H1 (cell line): ENCODE measurements around the gene TSPOAP1. TPM values are rescaled to one million over a fixed set of nuclear protein-coding genes. Genes with fewer than 3 reads are reported as not detected.

Experiments
- CTCF ChIA-PET: fragments of 300-600 bp; sonication (Branson Sonifier 250); formaldehyde crosslinking; loops from one replicate; lab custom pipeline; 2021; ENCODE audit not compliant: partially characterized antibody; lab: Charles Lee
- POLR2A ChIA-PET: fragments of 300-600 bp; sonication (Branson Sonifier 250); formaldehyde crosslinking; loops from one replicate; lab custom pipeline; 2021; ENCODE audit warnings: inconsistent platforms; ENCODE audit not compliant: partially characterized antibody; lab: Charles Lee
- DNase-seq, 2 experiments: peaks; one replicate each; pipeline versions ENCODE4 v3.0.0 to v3.0.0-alpha.2; 2010 to 2022; ENCODE audit warnings: low spot score in 2 of 2, low read depth in 1 of 2, mixed read lengths in 1 of 2
- FAIRE-seq: peaks from 2 replicates; lab custom pipeline; 2011; peaks lifted over from hg19 to GRCh38; lab: Jason Lieb, UNC
- H2AFZ ChIP-seq: 2 replicates; pipeline ENCODE4 v1.8.1; 2012; ENCODE audit warnings: low read length, inconsistent platforms
- H2AK5ac ChIP-seq: 2 replicates; pipeline ENCODE4 v1.6.1; 2013; ENCODE audit warnings: low read depth, low read length
- H2BK120ac ChIP-seq: replicated peaks from 2 replicates; pipeline ENCODE3; 2013; ENCODE audit warnings: low read depth, low read length, inconsistent platforms
- H2BK12ac ChIP-seq: 2 replicates; pipeline ENCODE4 v1.6.1; 2013; ENCODE audit warnings: low read depth, low read length
- H2BK15ac ChIP-seq: 2 replicates; pipeline ENCODE4 v1.6.1; 2013; ENCODE audit warnings: low read length
- H2BK20ac ChIP-seq: 2 replicates; pipeline ENCODE4 v1.6.1; 2013; ENCODE audit warnings: low read length
- H2BK5ac ChIP-seq: 2 replicates; pipeline ENCODE4 v1.6.1; 2013; ENCODE audit warnings: low read depth, low read length
- H3K14ac ChIP-seq: 2 replicates; pipeline ENCODE4 v1.6.1; 2013; ENCODE audit warnings: inconsistent platforms; ENCODE audit not compliant: insufficient read length
- H3K18ac ChIP-seq: 2 replicates; pipeline ENCODE4 v1.6.1; 2013; ENCODE audit warnings: low read length; ENCODE audit errors: extremely low read depth
- H3K23ac ChIP-seq: 2 replicates; pipeline ENCODE4 v1.6.1; 2013; ENCODE audit warnings: inconsistent platforms; ENCODE audit not compliant: insufficient read length
- H3K23me2 ChIP-seq: 2 replicates; pipeline ENCODE4 v1.6.1; 2013; ENCODE audit warnings: low read depth, low read length
- H3K27ac ChIP-seq: 2 replicates; pipeline ENCODE4 v1.6.1; 2011; ENCODE audit warnings: low read depth, low read length, inconsistent platforms
- H3K27me3 ChIP-seq, 4 experiments: replicated peaks in 1 of 4; 1 replicate in 1 of 4; 2 replicates in 3 of 4; pipeline versions ENCODE4 v1.6.1 to v1.8.1; 2011 to 2013; ENCODE audit warnings: low read length in 3 of 4, mild to moderate bottlenecking in 3 of 4, inconsistent platforms in 2 of 4, mixed read lengths in 2 of 4, moderate library complexity in 1 of 4; ENCODE audit not compliant: control insufficient read depth in 3 of 4, insufficient read depth in 3 of 4; ENCODE audit errors: extremely low read depth in 1 of 4
- H3K36me3 ChIP-seq, 4 experiments: 2 replicates each; pipeline versions ENCODE4 v1.6.1 to v1.8.1; 2011 to 2013; ENCODE audit warnings: mild to moderate bottlenecking in 4 of 4, low read length in 3 of 4, moderate library complexity in 2 of 4, control low read depth in 1 of 4, inconsistent platforms in 1 of 4; ENCODE audit not compliant: insufficient read depth in 4 of 4, control insufficient read depth in 2 of 4
- H3K4ac ChIP-seq: replicated peaks from 2 replicates; pipeline ENCODE3; 2013; ENCODE audit warnings: low read length, low read depth, mixed read lengths, inconsistent platforms; ENCODE audit not compliant: insufficient read length
- H3K4me1 ChIP-seq, 4 experiments: replicated peaks in 1 of 4; 1 replicate in 1 of 4; 2 replicates in 3 of 4; pipeline versions ENCODE4 v1.6.1 to v1.8.1; 2011 to 2013; ENCODE audit warnings: low read length in 3 of 4, inconsistent platforms in 2 of 4, mixed read lengths in 1 of 4; ENCODE audit not compliant: insufficient read depth in 4 of 4, control insufficient read depth in 3 of 4
- H3K4me2 ChIP-seq, 2 experiments: 2 replicates each; pipeline versions ENCODE4 v1.6.1 to v1.8.1; 2011 to 2013; ENCODE audit warnings: low read depth in 2 of 2, low read length in 2 of 2, control low read depth in 1 of 2, inconsistent platforms in 1 of 2, mild to moderate bottlenecking in 1 of 2; ENCODE audit not compliant: insufficient read depth in 1 of 2
- H3K4me3 ChIP-seq, 4 experiments: fragments of 200-600, 300-600 bp in 1 of 4; sonication (generic), shearing (Covaris generic), sonication (Bioruptor Twin) in 1 of 4; 2 replicates each; pipeline versions ENCODE4 v1.5.1 to v1.8.1; 2011 to 2016; ENCODE audit warnings: low read length in 4 of 4, low read depth in 3 of 4, control low read depth in 2 of 4, inconsistent platforms in 2 of 4, mild to moderate bottlenecking in 2 of 4, mixed read lengths in 1 of 4, moderate library complexity in 1 of 4; ENCODE audit not compliant: insufficient read depth in 2 of 4; ENCODE audit errors: extremely low read depth in 1 of 4
- H3K56ac ChIP-seq: replicated peaks from 2 replicates; pipeline ENCODE3; 2013; ENCODE audit warnings: low read depth, mild to moderate bottlenecking, mixed read lengths, low read length, inconsistent platforms; ENCODE audit not compliant: insufficient read length
- H3K79me1 ChIP-seq: 2 replicates; pipeline ENCODE4 v1.6.1; 2013; ENCODE audit warnings: low read depth, low read length, control low read depth
- H3K79me2 ChIP-seq, 2 experiments: 2 replicates each; pipeline versions ENCODE4 v1.6.1 to v1.8.1; 2012 to 2013; ENCODE audit warnings: low read length in 2 of 2, mild to moderate bottlenecking in 2 of 2, inconsistent platforms in 1 of 2; ENCODE audit not compliant: insufficient read depth in 2 of 2, control insufficient read depth in 1 of 2
- H3K9ac ChIP-seq, 4 experiments: replicated peaks in 1 of 4; 1 replicate in 1 of 4; 2 replicates in 3 of 4; pipeline versions ENCODE4 v1.6.1 to v1.8.1; 2011 to 2013; ENCODE audit warnings: low read depth in 3 of 4, low read length in 3 of 4, control low read depth in 2 of 4, mild to moderate bottlenecking in 2 of 4, moderate library complexity in 2 of 4, inconsistent platforms in 1 of 4; ENCODE audit errors: extremely low read depth in 1 of 4
- H3K9me3 ChIP-seq, 2 experiments: 2 replicates each; pipeline versions ENCODE4 v1.6.1 to v1.8.1; 2012 to 2013; ENCODE audit warnings: mild to moderate bottlenecking in 2 of 2, moderate library complexity in 2 of 2, control low read depth in 1 of 2, inconsistent platforms in 1 of 2, low read depth in 1 of 2, low read length in 1 of 2, mixed read lengths in 1 of 2; ENCODE audit not compliant: insufficient read depth in 2 of 2
- H4K20me1 ChIP-seq, 2 experiments: replicated peaks in 1 of 2; 2 replicates each; pipeline versions ENCODE3 to v1.8.1; 2011 to 2013; ENCODE audit warnings: inconsistent platforms in 2 of 2, low read length in 2 of 2, mild to moderate bottlenecking in 1 of 2; ENCODE audit not compliant: insufficient read depth in 2 of 2, control insufficient read depth in 1 of 2
- H4K5ac ChIP-seq: 2 replicates; pipeline ENCODE4 v1.6.1; 2013; ENCODE audit warnings: low read length, low read depth, mixed read lengths, inconsistent platforms; ENCODE audit not compliant: insufficient read length
- H4K8ac ChIP-seq: 2 replicates; pipeline ENCODE4 v1.8.0; 2013; ENCODE audit warnings: mild to moderate bottlenecking, moderate library complexity, low read length, inconsistent platforms; ENCODE audit not compliant: insufficient read depth; ENCODE audit errors: extremely low read depth
- H4K91ac ChIP-seq: replicated peaks from 2 replicates; pipeline ENCODE3; 2013; ENCODE audit warnings: low read length, mixed read lengths, inconsistent platforms; ENCODE audit not compliant: insufficient read length
- BRCA1 ChIP-seq: IDR thresholded peaks from 2 replicates; pipeline ENCODE4 v1.6.1; 2012; ENCODE audit warnings: low read depth, low read length, improper control_type of control experiment
- CHD1 ChIP-seq: IDR thresholded peaks from 2 replicates; pipeline ENCODE4 v1.6.1; 2012; ENCODE audit warnings: low read depth, low read length, improper control_type of control experiment
- HDAC2 ChIP-seq, 2 experiments: fragments of 300-600 bp in 1 of 2; sonication (generic) in 1 of 2; IDR thresholded peaks; 2 replicates each; pipeline ENCODE4 v1.6.1; 2011 to 2012; ENCODE audit warnings: low read depth in 2 of 2, low read length in 2 of 2, mild to moderate bottlenecking in 2 of 2, moderate library complexity in 2 of 2, borderline replicate concordance in 1 of 2, inconsistent platforms in 1 of 2
- NRF1 ChIP-seq: IDR thresholded peaks from 2 replicates; pipeline ENCODE4 v1.6.1; 2011; ENCODE audit warnings: mild to moderate bottlenecking, low read depth, low read length, improper control_type of control experiment
- POLR2A ChIP-seq, 2 experiments: IDR thresholded peaks; 1 replicate in 1 of 2; 2 replicates in 1 of 2; pipeline ENCODE4 v1.6.1; 2011; ENCODE audit warnings: low read depth in 2 of 2, low read length in 2 of 2, mild to moderate bottlenecking in 2 of 2; ENCODE audit errors: control extremely low read depth in 1 of 2
- RAD21 ChIP-seq, 2 experiments: IDR thresholded peaks in 1 of 2; conservative IDR thresholded peaks in 1 of 2; 2 replicates each; pipeline ENCODE4 v1.6.1; 2011; ENCODE audit warnings: low read depth in 2 of 2, low read length in 2 of 2, improper control_type of control experiment in 1 of 2, inconsistent platforms in 1 of 2, mild to moderate bottlenecking in 1 of 2, moderate library complexity in 1 of 2
- USF2 ChIP-seq: IDR thresholded peaks from 2 replicates; pipeline ENCODE4 v1.6.1; 2011; ENCODE audit warnings: low read length, improper control_type of control experiment
- ZNF274 ChIP-seq: IDR thresholded peaks from 2 replicates; pipeline ENCODE4 v1.7.0; 2012; ENCODE audit warnings: low read length, borderline replicate concordance; ENCODE audit errors: extremely low read depth
- WGBS, 2 experiments: shearing (Covaris generic) in 1 of 2; methylation state at CpG; one replicate each; pipeline versions ENCODE4 v1.1.6 to v1.1.7; 2013 to 2015; ENCODE audit warnings: low lambda C conversion rate in 2 of 2, mixed read lengths in 2 of 2, inconsistent platforms in 1 of 2, low coverage in 1 of 2, missing lambda C conversion rate in 1 of 2; ENCODE audit not compliant: insufficient replicate concordance in 2 of 2, insufficient coverage in 1 of 2, insufficient read length in 1 of 2; ENCODE audit errors: extremely low coverage in 1 of 2, missing lambda C conversion rate in 1 of 2; 5-methylcytosine and 5-hydroxymethylcytosine counted together
- polyA plus RNA-seq, 7 experiments: library from polyadenylated mRNA; depleted of rRNA in 3 of 7; stranded (reverse) in 5 of 7; unstranded in 2 of 7; fragments of >200 nt in 5 of 7; fragments of 200-250 nt in 2 of 7; gene quantifications; 1 replicate in 5 of 7; 2 replicates in 1 of 7; 4 replicates in 1 of 7; pipeline versions ENCODE4 v1.2.1 to v1.2.3, GENCODE V29; 2011 to 2013; ENCODE audit warnings: missing spikeins in 2 of 7, mixed read lengths in 2 of 7
- total RNA-seq: library from RNA; stranded (reverse); fragmentation: NEBNext Ultra II Directional; extraction: Animal tissue kit (Norgen Biotek cat#: 25700); gene quantifications from 2 replicates; pipeline ENCODE4 v1.2.1, GENCODE V29; 2021
- TF ChIP-seq, protein P1 (sequence below): IDR thresholded peaks from 2 replicates; pipeline ENCODE4 v1.6.1; 2012; ENCODE audit warnings: inconsistent platforms

TSPOAP1 gene
- total and polyA plus RNA-seq, 2 of the 8 experiments (the other 6 are each of a cell fraction or from before 2014, with no cell fraction given): 7.6 to 9.2 TPM

DNA sequence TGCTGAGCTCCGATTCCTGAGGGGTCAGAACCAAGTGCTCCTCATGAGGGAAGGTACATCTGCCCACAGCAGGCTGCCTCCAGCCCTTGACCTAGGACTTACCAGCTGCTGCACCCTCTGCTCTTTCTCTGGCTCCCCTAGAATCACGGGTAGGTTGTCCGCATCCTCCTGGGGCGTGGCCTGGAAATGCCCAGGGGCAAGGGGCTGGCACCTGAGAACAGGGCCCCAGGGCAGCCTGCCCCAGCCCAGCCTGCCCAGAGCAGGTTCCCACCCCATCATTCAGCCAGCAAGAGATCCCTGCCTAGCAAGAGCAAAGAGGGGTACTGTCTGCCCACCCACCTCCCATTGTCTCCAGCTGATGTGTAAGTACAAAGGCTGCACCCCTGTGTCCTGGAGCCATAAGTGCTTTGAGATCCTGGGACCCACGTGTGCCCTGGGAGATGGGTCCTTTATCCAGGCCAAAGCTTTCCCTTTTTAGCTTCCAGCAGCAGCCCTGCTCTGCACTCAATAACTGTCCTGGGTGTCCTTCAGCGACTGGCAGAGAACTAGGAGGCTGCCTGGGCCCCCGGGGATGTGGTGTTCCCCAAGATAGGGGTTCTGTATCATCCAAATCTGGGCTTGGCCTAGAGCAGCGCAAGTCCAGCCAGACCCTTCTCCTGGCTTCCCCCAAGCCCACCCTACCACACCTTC is 5.1 kb downstream of the TSPOAP1 start:
- Histone ChIP-seq H3K56ac (no peak overlapping the region), H3K79me2 (no peaks in the 10 kb centered on the region), H4K5ac (no peak overlapping the region), H2AFZ (0 out of 2 replicates have a peak overlapping the region, but pooled peaks have one; percentile 63), H3K9ac (peak overlapping the region in 1 of 4 experiments; percentile 51; a peak in 1 of 7 replicates), H4K20me1 (peaks cover 0 to 2% of the 10 kb centered on the region in 2 experiments), H3K14ac (no peak overlapping the region), H2BK5ac (no peak overlapping the region; the same call in 1 of the 2 replicates), H3K9me3 (no peaks in the 10 kb centered on the region), H3K23ac (no peak overlapping the region), H2BK120ac (no peak overlapping the region), H4K91ac (peak overlapping the region; percentile 20), H2BK12ac (peak overlapping the region; percentile 60; the same call in 1 of the 2 replicates), H3K23me2 (peaks cover 12% of the 10 kb centered on the region), H3K4ac (no peak overlapping the region), H3K4me3 (peak overlapping the region in 3 of 4 experiments; percentile 66 to 79 (median 71); a peak in 7 of 8 replicates), H2BK20ac (no peak overlapping the region), H3K27ac (no peak overlapping the region), H3K36me3 (no peaks in the 10 kb centered on the region), H3K18ac (no peak overlapping the region), H2BK15ac (no peak overlapping the region), H2AK5ac (no peak overlapping the region), H3K4me2 (peak overlapping the region; percentile 82 to 99), H3K27me3 (peaks cover 0 to 20% (median 12%) of the 10 kb centered on the region in 4 experiments; a peak in 5 of 7 replicates), H3K4me1 (peaks cover 0 to 23% (median 15%) of the 10 kb centered on the region in 4 experiments; a peak in 6 of 7 replicates), H4K8ac (no peak overlapping the region; the same call in 1 of the 2 replicates), H3K79me1 (no peaks in the 10 kb centered on the region)
- ChIA-PET POLR2A (interaction anchor here (1.3 to 7.9 kb wide), 4 partner anchors 14 to 91 kb away, joined by 3 to 66 read pairs (median 26); partner anchors contain the start of gene SUPT4H1), CTCF (interaction anchor here (1.0 to 21.9 kb wide), 9 partner anchors 10 to 115 kb away, joined by 3 to 384 read pairs (median 5); partner anchors contain the start of gene SUPT4H1)
- no peak for FAIRE-seq
- DNase-seq: no peak
- WGBS, 2 experiments: 86% methylated on average over 8 of the region's 8 CpGs; no CpG with 5 or more reads in 1 of the 2 experiments
- TF ChIP-seq POLR2A (IDR thresholded peaks at IDR 0.05; ENCODE audit: control extremely low read depth in 1 of 2, low read depth in 2 of 2, low read length in 2 of 2) (no peak), USF2 (no peak), ZNF274 (no peak), CHD1 (no peak), NRF1 (no peak), RAD21 (IDR thresholded peaks at IDR 0.05 in 1 of 2, conservative IDR thresholded peaks at IDR 0.05 in 1 of 2; ENCODE audit: low read depth in 2 of 2, low read length in 2 of 2) (no peak), HDAC2 (IDR thresholded peaks at IDR 0.05; ENCODE audit: borderline replicate concordance in 1 of 2, low read depth in 2 of 2, low read length in 2 of 2) (no peak), BRCA1 (no peak)
- TF ChIP-seq, protein P1, sequence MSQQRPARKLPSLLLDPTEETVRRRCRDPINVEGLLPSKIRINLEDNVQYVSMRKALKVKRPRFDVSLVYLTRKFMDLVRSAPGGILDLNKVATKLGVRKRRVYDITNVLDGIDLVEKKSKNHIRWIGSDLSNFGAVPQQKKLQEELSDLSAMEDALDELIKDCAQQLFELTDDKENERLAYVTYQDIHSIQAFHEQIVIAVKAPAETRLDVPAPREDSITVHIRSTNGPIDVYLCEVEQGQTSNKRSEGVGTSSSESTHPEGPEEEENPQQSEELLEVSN: no peak
